Stimulated activated CD8-positive, alpha-beta memory T cell treated with anti-CD3 and anti-CD28 coated beads, Interleukin-7, amount 100 ng/mL, for 4 hours (primary cell): ENCODE measurements around the gene DOP1A.

Source experiments
- DNase-seq, 2 donors: peaks; one replicate each; pipeline ENCODE4 v3.0.0-alpha.2; 2020; ENCODE audit warnings: low read depth in 2 of 2

The DOP1A gene, protein sequence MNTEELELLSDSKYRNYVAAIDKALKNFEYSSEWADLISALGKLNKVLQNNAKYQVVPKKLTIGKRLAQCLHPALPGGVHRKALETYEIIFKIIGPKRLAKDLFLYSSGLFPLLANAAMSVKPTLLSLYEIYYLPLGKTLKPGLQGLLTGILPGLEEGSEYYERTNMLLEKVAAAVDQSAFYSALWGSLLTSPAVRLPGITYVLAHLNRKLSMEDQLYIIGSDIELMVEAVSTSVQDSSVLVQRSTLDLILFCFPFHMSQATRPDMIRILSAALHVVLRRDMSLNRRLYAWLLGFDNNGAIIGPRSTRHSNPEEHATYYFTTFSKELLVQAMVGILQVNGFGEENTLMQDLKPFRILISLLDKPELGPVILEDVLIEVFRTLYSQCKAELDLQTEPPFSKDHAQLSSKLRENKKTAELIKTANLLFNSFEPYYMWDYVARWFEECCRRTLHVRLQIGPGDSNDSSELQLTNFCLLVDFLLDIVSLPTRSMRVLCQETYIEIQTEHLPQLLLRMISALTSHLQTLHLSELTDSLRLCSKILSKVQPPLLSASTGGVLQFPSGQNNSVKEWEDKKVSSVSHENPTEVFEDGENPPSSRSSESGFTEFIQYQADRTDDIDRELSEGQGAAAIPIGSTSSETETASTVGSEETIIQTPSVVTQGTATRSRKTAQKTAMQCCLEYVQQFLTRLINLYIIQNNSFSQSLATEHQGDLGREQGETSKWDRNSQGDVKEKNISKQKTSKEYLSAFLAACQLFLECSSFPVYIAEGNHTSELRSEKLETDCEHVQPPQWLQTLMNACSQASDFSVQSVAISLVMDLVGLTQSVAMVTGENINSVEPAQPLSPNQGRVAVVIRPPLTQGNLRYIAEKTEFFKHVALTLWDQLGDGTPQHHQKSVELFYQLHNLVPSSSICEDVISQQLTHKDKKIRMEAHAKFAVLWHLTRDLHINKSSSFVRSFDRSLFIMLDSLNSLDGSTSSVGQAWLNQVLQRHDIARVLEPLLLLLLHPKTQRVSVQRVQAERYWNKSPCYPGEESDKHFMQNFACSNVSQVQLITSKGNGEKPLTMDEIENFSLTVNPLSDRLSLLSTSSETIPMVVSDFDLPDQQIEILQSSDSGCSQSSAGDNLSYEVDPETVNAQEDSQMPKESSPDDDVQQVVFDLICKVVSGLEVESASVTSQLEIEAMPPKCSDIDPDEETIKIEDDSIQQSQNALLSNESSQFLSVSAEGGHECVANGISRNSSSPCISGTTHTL (N-terminal part only)

GRCh38 chr6:83067448-83068439 lies at the start of gene DOP1A:
DOP1A (plus strand) TSS chr6:83067671; CDS start chr6:83096978, 29,307 bp downstream.
- DNase-seq = peak; percentile 91 to 96

- no peak for DNase-seq
Measured at GRCh38 chr6:83019741-83020140, 47.7 kb upstream of the DOP1A start.

DNA sequence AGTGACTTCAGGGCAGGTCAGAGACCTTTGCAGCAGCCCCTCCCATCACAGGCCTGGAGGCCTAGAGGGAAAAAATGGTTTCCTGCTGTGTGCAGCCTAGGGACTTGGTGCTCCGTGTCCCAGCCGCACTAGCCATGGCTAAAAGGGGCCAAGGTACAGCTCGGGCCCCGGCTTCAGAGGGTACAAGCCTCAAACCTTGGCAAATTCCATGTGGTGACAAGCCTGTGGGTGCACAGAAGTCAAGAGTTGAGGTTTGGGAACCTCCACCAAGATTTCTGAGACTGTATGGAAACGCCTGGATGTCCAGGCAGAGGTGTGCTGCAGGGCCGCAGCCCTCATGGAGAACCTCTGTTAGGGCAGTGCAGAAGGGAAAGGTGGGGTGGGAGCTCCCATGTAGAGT lies 35.8 kb upstream of the DOP1A start:
- no peak for DNase-seq

GRCh38 chr6:83038246-83038645 lies 29.2 kb upstream of the DOP1A start:
- no peak for DNase-seq

- DNase-seq = no peak
Measured at GRCh38 chr6:83042467-83043053, 24.9 kb upstream of the DOP1A start.

- DNase-seq = no peak
Measured at GRCh38 chr6:83044091-83044768, 23.2 kb upstream of the DOP1A start.

GRCh38 chr6:83047065-83047754 lies 20.3 kb upstream of the DOP1A start:
- DNase-seq = no peak

DNA sequence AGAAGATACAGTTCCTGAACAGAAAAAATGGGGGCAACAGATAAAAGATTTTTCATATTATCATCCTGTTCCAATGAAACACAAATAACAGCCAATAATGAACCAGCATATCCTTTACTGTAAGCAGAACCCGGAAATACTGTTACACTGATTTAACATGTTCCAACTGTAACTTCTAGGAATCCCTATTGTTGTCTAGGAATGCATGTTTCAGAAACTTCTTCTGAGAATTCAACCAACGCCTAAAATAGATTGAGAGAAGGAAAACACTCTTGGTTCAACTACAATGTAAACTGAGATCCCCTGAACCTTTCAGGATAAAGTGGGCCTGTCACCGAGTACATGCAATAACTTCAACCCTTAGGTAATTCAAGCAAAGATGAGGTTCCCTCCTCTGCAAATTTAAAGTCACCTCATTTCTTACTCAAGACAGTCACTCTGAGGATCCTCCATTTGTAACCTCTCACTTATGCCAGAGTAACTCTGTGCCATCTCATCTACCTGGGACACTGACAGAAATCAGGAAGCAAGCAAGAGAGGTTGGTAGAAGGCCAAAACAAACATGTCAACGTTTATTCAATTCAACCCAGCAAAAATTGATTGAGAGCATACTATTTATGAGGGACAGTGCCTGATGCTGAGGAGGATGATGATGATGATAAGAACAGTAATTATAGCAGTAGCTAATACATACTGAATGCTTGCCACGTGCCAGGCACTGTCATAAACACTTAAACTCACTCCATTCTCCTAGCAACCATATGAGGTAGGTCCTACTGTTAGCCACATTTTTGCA lies 15.9 kb upstream of the DOP1A start:
- DNase-seq = no peak

DNA sequence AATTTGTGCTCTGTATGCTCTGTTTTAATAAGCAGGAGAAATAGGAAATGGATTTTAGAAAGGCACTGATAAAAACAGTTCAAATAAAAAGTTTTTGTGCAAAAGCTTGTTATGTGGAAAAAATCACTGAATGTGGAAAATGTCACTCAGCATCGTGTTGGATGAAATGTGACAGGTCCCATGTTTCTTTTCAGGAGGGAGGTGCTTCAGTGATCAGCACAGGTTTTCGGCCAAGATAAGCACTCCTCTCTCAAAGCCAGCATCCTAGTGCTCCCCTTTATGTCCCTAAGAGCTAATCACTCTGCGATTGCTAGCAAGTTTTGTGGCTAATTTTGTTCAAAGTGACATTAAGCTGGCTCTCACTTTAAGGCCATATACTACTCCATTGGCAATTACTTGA lies 13.8 kb upstream of the DOP1A start:
- no peak for DNase-seq

GRCh38 chr6:83055366-83055964 lies 12.0 kb upstream of the DOP1A start:
- DNase-seq = no peak

DNA sequence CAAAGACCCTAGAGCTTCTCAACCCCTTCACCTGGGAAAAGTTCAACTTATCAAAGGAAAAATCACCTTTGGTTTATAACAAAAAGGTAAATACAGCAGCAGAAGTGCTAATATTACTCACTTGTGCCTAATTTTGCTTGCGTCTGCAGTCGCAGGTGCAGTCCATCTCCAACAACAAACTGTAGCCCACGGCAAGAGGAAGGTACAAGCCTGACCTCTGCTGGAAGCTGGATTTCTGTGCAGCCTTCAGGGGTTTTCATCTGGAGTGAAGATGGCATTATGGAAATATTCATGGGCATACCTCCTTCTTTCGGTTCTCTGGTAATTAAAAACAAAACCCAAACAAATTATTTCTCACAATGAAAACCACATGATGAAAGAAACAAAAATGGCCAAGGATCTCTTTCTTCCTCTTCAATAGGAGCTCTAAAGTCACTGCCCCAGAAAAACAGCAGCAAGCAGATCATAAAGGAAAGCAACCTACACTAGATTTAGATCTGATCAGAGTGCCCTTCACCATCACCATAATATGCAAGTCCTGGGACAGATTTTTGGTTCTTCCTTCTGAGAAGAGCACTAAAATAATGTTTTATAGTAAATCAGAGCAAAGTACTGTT lies 9.7 kb upstream of the DOP1A start:
- no peak for DNase-seq

DNA sequence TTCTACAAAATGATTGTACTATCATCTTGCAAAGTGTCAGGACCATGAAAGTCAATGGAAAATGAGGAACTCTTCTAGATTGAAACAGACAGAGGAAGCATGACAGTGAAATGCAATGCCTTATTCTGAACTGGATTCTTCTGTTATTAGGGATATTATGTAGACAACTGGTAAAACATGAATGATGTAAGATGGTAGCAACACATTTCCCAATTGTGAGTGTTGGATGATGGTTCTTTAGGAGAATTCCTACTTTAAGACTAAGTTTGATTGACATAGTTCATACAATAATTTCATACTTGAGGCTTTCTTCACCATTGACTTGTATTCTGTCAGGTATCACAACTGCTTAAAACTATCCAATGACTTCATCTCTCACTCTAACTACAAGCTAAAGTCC lies 6.3 kb upstream of the DOP1A start:
- DNase-seq = no peak

GRCh38 chr6:83062225-83062624 lies 5.2 kb upstream of the DOP1A start:
- no peak for DNase-seq

GRCh38 chr6:83065511-83066192 lies 1.8 kb upstream of the DOP1A start, which contains the start of gene UBE3D:
UBE3D (minus strand) TSS chr6:83065841; CDS start chr6:83065718, 123 bp downstream.
- DNase-seq = peak; percentile 81 to 84

DNA sequence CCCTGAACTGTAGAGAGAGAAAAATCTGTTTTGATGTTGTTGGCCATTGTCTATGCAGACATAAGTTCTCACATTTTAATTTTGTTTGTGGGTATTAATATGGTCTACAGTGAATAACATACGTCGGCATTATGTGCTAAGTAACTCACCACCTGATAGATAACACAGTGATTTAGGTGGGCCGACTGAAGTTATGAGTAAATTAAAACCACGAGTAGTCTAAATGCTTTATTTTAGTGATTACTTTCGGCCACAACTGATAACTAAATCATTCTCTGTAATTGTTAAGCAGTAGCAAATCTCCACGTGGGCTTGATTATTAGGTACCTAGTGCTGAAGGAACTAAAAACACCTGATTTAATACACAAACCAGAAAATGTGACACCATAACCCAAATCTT lies 1.1 kb downstream of the DOP1A start:
- DNase-seq = no peak

DNA sequence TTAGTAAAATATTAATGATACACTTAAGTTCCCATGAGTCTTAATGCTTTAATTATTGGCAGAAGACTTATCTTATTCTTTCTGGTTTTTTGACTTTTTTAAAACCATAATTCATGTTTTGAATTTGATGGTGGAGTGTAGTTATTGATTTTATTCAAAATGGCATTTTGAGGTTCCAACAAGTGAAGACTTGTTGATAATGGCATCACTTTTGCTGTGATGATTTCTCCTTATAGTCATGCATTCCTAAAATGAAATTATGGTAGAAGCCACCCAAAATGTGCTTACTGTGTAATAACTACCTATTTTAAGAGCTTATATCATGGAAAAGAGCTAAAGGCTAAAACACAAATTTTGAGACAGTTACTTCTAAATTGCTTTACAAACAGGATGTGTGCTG lies 2.2 kb downstream of the DOP1A start:
- DNase-seq = no peak

GRCh38 chr6:83071023-83071422 lies 3.6 kb downstream of the DOP1A start:
- no peak for DNase-seq
